A549 treated with CORT108297 at 1 μM for 4 hours (cell line): ENCODE measurements around the gene LHCGR. TPM values are rescaled to one million over a fixed set of nuclear protein-coding genes. Genes with fewer than 3 reads are reported as not detected.

ENCODE experiments used
- total RNA-seq: library from RNA; stranded (reverse); fragments of 200-300 nt; extraction: Qiagen RNA extraction; gene quantifications from 5 replicates; pipeline ENCODE4 v1.2.3, GENCODE V29; 2022

LHCGR gene
- not detected in 5 replicates for total RNA-seq

GRCh38 chr2:48755473-48755872, at the start of gene LHCGR:
Gene LHCGR, minus strand, starts transcription at chr2:48755724. Its CDS starts 53 bp downstream, at chr2:48755671.

Other genes starting within 250 kb of the LHCGR start
- gene STON1, start 225.6 kb downstream of the LHCGR start, total RNA-seq = 0.35 to 0.49 TPM (median 0.42 TPM) in 5 replicates
- gene GTF2A1L, start 137.9 kb downstream of the LHCGR start, total RNA-seq = not detected in 5 replicates